Subcutaneous abdominal adipose tissue (tissue), 5 donors: ENCODE data around the gene METTL14.

ENCODE experiments used
- H3K27ac ChIP-seq: one replicate; pipeline ENCODE4 v1.7.0; 2013; ENCODE audit warnings: low read depth, mild to moderate bottlenecking, inconsistent platforms, low read length, moderate library complexity
- H3K27me3 ChIP-seq, 5 donors: one replicate each; pipeline ENCODE4 v1.7.0; 2013; ENCODE audit warnings: low read length in 5 of 5, inconsistent platforms in 1 of 5; ENCODE audit not compliant: control insufficient read depth in 5 of 5, insufficient read depth in 4 of 5
- H3K36me3 ChIP-seq, 5 donors: one replicate each; pipeline ENCODE4 v1.7.0; 2013; ENCODE audit warnings: low read length in 5 of 5; ENCODE audit not compliant: control insufficient read depth in 5 of 5, insufficient read depth in 5 of 5
- H3K4me1 ChIP-seq, 5 donors: one replicate each; pipeline ENCODE4 v1.7.0; 2013; ENCODE audit warnings: low read length in 5 of 5, mild to moderate bottlenecking in 3 of 5, moderate library complexity in 1 of 5; ENCODE audit not compliant: control insufficient read depth in 5 of 5, insufficient read depth in 5 of 5
- H3K4me3 ChIP-seq, 5 donors: one replicate each; pipeline ENCODE4 v1.7.0; 2013; ENCODE audit warnings: low read length in 5 of 5, low read depth in 1 of 5
- H3K9ac ChIP-seq, 5 donors: one replicate each; pipeline ENCODE4 v1.7.0; 2013; ENCODE audit warnings: low read length in 5 of 5, mild to moderate bottlenecking in 4 of 5, moderate library complexity in 3 of 5
- H3K9me3 ChIP-seq, 5 donors: one replicate each; pipeline ENCODE4 v1.7.0; 2013; ENCODE audit warnings: low read length in 5 of 5; ENCODE audit not compliant: control insufficient read depth in 5 of 5
- donor health status: healthy.
- donor health status: healthy.
- donor health status: healthy.
- donor health status: healthy.
- donor health status: healthy.

The METTL14 gene

GRCh38 chr4:118756429-118756828, 71.2 kb downstream of the METTL14 start:
- no peaks in the 10 kb centered on the region for H3K27me3 ChIP-seq
- no peak overlapping the region for H3K27ac ChIP-seq
- H3K4me3 ChIP-seq, result no peak overlapping the region
- peaks cover 4 to 32% (median 12%) of the 10 kb centered on the region in 5 donors for H3K36me3 ChIP-seq
- H3K4me1 ChIP-seq, result peaks cover 0 to 7% (median 5%) of the 10 kb centered on the region in 5 donors
- H3K9me3 ChIP-seq, result no peaks in the 10 kb centered on the region
- no peak overlapping the region for H3K9ac ChIP-seq

GRCh38 chr4:118756958-118757357, 71.8 kb downstream of the METTL14 start:
- H3K27me3 ChIP-seq, result no peaks in the 10 kb centered on the region
- no peak overlapping the region for H3K9ac ChIP-seq
- peaks cover 0 to 10% (median 5%) of the 10 kb centered on the region in 5 donors for H3K4me1 ChIP-seq
- no peaks in the 10 kb centered on the region for H3K9me3 ChIP-seq
- peaks cover 0 to 28% (median 8%) of the 10 kb centered on the region in 5 donors for H3K36me3 ChIP-seq
- H3K27ac ChIP-seq, result no peak overlapping the region
- H3K4me3 ChIP-seq, result no peak overlapping the region

DNA sequence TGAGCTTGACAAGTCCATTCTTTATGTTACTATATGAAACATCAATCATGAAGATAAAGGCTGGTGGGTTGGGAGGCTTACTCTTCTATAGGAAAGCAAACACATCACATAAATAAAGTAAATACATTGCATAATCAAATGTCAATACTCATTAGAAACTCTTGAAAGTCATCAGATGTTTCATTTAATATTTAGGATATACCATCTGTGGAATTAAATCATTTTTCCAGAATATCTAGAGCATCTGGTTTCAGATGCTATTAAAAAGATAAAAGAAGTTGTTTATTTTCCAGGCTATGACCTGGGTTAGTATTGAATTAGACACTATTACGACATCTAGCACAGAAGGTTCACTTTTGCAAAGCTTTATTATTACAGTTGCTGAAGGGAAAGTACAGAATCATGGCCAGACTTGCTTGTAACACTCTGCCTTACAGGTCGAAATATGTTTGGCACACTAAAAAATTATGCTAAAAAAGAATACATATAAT, 72.6 kb downstream of the METTL14 start:
- no peaks in the 10 kb centered on the region for H3K27me3 ChIP-seq
- H3K36me3 ChIP-seq, result peaks cover 0 to 24% (median 6%) of the 10 kb centered on the region in 5 donors
- no peak overlapping the region for H3K4me3 ChIP-seq
- H3K4me1 ChIP-seq, result peaks cover 0 to 15% (median 8%) of the 10 kb centered on the region in 5 donors
- no peaks in the 10 kb centered on the region for H3K9me3 ChIP-seq
- H3K9ac ChIP-seq, result no peak overlapping the region
- H3K27ac ChIP-seq, result no peak overlapping the region

GRCh38 chr4:118758293-118758692, 73.1 kb downstream of the METTL14 start:
- H3K4me3 ChIP-seq, result no peak overlapping the region
- H3K4me1 ChIP-seq, result peaks cover 0 to 17% (median 8%) of the 10 kb centered on the region in 5 donors
- H3K9ac ChIP-seq, result no peak overlapping the region
- H3K27ac ChIP-seq, result no peak overlapping the region
- no peaks in the 10 kb centered on the region for H3K9me3 ChIP-seq
- peaks cover 0 to 24% (median 6%) of the 10 kb centered on the region in 5 donors for H3K36me3 ChIP-seq
- no peaks in the 10 kb centered on the region for H3K27me3 ChIP-seq

- H3K9me3 ChIP-seq, result no peaks in the 10 kb centered on the region
- H3K9ac ChIP-seq, result no peak overlapping the region
- no peak overlapping the region for H3K27ac ChIP-seq
- peaks cover 0 to 13% (median 6%) of the 10 kb centered on the region in 5 donors for H3K4me1 ChIP-seq
- no peaks in the 10 kb centered on the region for H3K27me3 ChIP-seq
- peaks cover 5 to 34% (median 12%) of the 10 kb centered on the region in 5 donors for H3K36me3 ChIP-seq
- H3K4me3 ChIP-seq, result no peak overlapping the region
These were observed 74.3 kb downstream of the METTL14 start for GRCh38 chr4:118759481-118759880.

GRCh38 chr4:118760092-118760491, 74.9 kb downstream of the METTL14 start:
- peaks cover 5 to 39% (median 15%) of the 10 kb centered on the region in 5 donors for H3K36me3 ChIP-seq
- H3K27ac ChIP-seq, result no peak overlapping the region
- H3K4me1 ChIP-seq, result peaks cover 0 to 13% (median 5%) of the 10 kb centered on the region in 5 donors
- no peaks in the 10 kb centered on the region for H3K27me3 ChIP-seq
- H3K9me3 ChIP-seq, result no peaks in the 10 kb centered on the region
- H3K4me3 ChIP-seq, result no peak overlapping the region
- H3K9ac ChIP-seq, result no peak overlapping the region

DNA sequence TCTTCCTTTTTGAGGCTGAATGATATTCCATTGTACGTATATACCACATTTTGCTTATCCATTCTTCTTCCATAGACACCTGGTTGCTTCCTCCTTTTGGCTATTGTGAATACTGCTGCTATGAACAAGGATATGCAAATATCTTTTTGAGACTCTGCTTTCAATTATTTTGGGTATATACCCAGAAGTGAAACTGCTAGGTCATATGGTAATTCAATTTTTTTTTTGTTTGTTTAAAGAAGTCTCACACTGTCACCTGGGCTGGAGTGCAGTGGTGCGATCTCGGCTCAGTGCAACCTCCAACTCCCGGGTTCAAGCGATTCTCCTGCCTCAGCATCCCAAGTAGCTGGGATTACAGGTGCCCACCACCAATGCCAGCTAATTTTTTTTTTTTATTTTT, 75.3 kb downstream of the METTL14 start:
- peaks cover 5 to 39% (median 15%) of the 10 kb centered on the region in 5 donors for H3K36me3 ChIP-seq
- H3K4me3 ChIP-seq, result no peak overlapping the region
- H3K27ac ChIP-seq, result no peak overlapping the region
- no peak overlapping the region for H3K9ac ChIP-seq
- H3K4me1 ChIP-seq, result peaks cover 0 to 15% (median 5%) of the 10 kb centered on the region in 5 donors
- H3K27me3 ChIP-seq, result no peaks in the 10 kb centered on the region
- no peaks in the 10 kb centered on the region for H3K9me3 ChIP-seq

GRCh38 chr4:118761397-118762016, 76.3 kb downstream of the METTL14 start:
- Histone ChIP-seq H3K4me1 (peaks cover 0 to 18% (median 12%) of the 10 kb centered on the region in 5 donors), H3K36me3 (peaks cover 5 to 32% (median 21%) of the 10 kb centered on the region in 5 donors), H3K9me3 (no peaks in the 10 kb centered on the region), H3K27ac (peak overlapping the region; percentile 5), H3K4me3 (no peak overlapping the region), H3K27me3 (no peaks in the 10 kb centered on the region), H3K9ac (no peak overlapping the region)

GRCh38 chr4:118762155-118762554, 77.0 kb downstream of the METTL14 start:
- Histone ChIP-seq H3K27ac (no peak overlapping the region), H3K27me3 (no peaks in the 10 kb centered on the region), H3K4me1 (peaks cover 0 to 18% (median 12%) of the 10 kb centered on the region in 5 donors), H3K36me3 (peaks cover 11 to 26% (median 25%) of the 10 kb centered on the region in 5 donors), H3K9me3 (no peaks in the 10 kb centered on the region), H3K4me3 (no peak overlapping the region), H3K9ac (no peak overlapping the region)

- peaks cover 0 to 18% (median 12%) of the 10 kb centered on the region in 5 donors for H3K4me1 ChIP-seq
- H3K9me3 ChIP-seq, result no peaks in the 10 kb centered on the region
- no peak overlapping the region for H3K9ac ChIP-seq
- H3K36me3 ChIP-seq, result peaks cover 14 to 29% (median 25%) of the 10 kb centered on the region in 5 donors
- H3K27me3 ChIP-seq, result no peaks in the 10 kb centered on the region
- no peak overlapping the region for H3K27ac ChIP-seq
- H3K4me3 ChIP-seq, result no peak overlapping the region
These were observed 77.7 kb downstream of the METTL14 start for GRCh38 chr4:118762730-118763477.
